H1 (cell line): ENCODE results near the gene LGALS12. TPM values are rescaled to one million over a fixed set of nuclear protein-coding genes. Genes with fewer than 3 reads are reported as not detected.
A peak's percentile ranks its signal among the peaks of the same experiment; 100 is the strongest.

ENCODE experiments used
- CTCF ChIA-PET: fragments of 300-600 bp; sonication (Branson Sonifier 250); formaldehyde crosslinking; loops from one replicate; lab custom pipeline; 2021; ENCODE audit not compliant: partially characterized antibody; lab: Charles Lee
- POLR2A ChIA-PET: fragments of 300-600 bp; sonication (Branson Sonifier 250); formaldehyde crosslinking; loops from one replicate; lab custom pipeline; 2021; ENCODE audit warnings: inconsistent platforms; ENCODE audit not compliant: partially characterized antibody; lab: Charles Lee
- DNase-seq, 2 experiments: peaks; one replicate each; pipeline versions ENCODE4 v3.0.0 to v3.0.0-alpha.2; 2010 to 2022; ENCODE audit warnings: low spot score in 2 of 2, low read depth in 1 of 2, mixed read lengths in 1 of 2
- FAIRE-seq: peaks from 2 replicates; lab custom pipeline; 2011; peaks lifted over from hg19 to GRCh38; lab: Jason Lieb, UNC
- H2AFZ ChIP-seq: 2 replicates; pipeline ENCODE4 v1.8.1; 2012; ENCODE audit warnings: low read length, inconsistent platforms
- H2AK5ac ChIP-seq: 2 replicates; pipeline ENCODE4 v1.6.1; 2013; ENCODE audit warnings: low read depth, low read length
- H2BK120ac ChIP-seq: replicated peaks from 2 replicates; pipeline ENCODE3; 2013; ENCODE audit warnings: low read depth, low read length, inconsistent platforms
- H2BK12ac ChIP-seq: 2 replicates; pipeline ENCODE4 v1.6.1; 2013; ENCODE audit warnings: low read depth, low read length
- H2BK15ac ChIP-seq: 2 replicates; pipeline ENCODE4 v1.6.1; 2013; ENCODE audit warnings: low read length
- H2BK20ac ChIP-seq: 2 replicates; pipeline ENCODE4 v1.6.1; 2013; ENCODE audit warnings: low read length
- H2BK5ac ChIP-seq: 2 replicates; pipeline ENCODE4 v1.6.1; 2013; ENCODE audit warnings: low read depth, low read length
- H3K14ac ChIP-seq: 2 replicates; pipeline ENCODE4 v1.6.1; 2013; ENCODE audit warnings: inconsistent platforms; ENCODE audit not compliant: insufficient read length
- H3K18ac ChIP-seq: 2 replicates; pipeline ENCODE4 v1.6.1; 2013; ENCODE audit warnings: low read length; ENCODE audit errors: extremely low read depth
- H3K23ac ChIP-seq: 2 replicates; pipeline ENCODE4 v1.6.1; 2013; ENCODE audit warnings: inconsistent platforms; ENCODE audit not compliant: insufficient read length
- H3K23me2 ChIP-seq: 2 replicates; pipeline ENCODE4 v1.6.1; 2013; ENCODE audit warnings: low read depth, low read length
- H3K27ac ChIP-seq: 2 replicates; pipeline ENCODE4 v1.6.1; 2011; ENCODE audit warnings: low read depth, low read length, inconsistent platforms
- H3K27me3 ChIP-seq, 4 experiments: replicated peaks in 1 of 4; 1 replicate in 1 of 4; 2 replicates in 3 of 4; pipeline versions ENCODE4 v1.6.1 to v1.8.1; 2011 to 2013; ENCODE audit warnings: low read length in 3 of 4, mild to moderate bottlenecking in 3 of 4, inconsistent platforms in 2 of 4, mixed read lengths in 2 of 4, moderate library complexity in 1 of 4; ENCODE audit not compliant: control insufficient read depth in 3 of 4, insufficient read depth in 3 of 4; ENCODE audit errors: extremely low read depth in 1 of 4
- H3K36me3 ChIP-seq, 4 experiments: 2 replicates each; pipeline versions ENCODE4 v1.6.1 to v1.8.1; 2011 to 2013; ENCODE audit warnings: mild to moderate bottlenecking in 4 of 4, low read length in 3 of 4, moderate library complexity in 2 of 4, control low read depth in 1 of 4, inconsistent platforms in 1 of 4; ENCODE audit not compliant: insufficient read depth in 4 of 4, control insufficient read depth in 2 of 4
- H3K4ac ChIP-seq: replicated peaks from 2 replicates; pipeline ENCODE3; 2013; ENCODE audit warnings: low read length, low read depth, mixed read lengths, inconsistent platforms; ENCODE audit not compliant: insufficient read length
- H3K4me1 ChIP-seq, 4 experiments: replicated peaks in 1 of 4; 1 replicate in 1 of 4; 2 replicates in 3 of 4; pipeline versions ENCODE4 v1.6.1 to v1.8.1; 2011 to 2013; ENCODE audit warnings: low read length in 3 of 4, inconsistent platforms in 2 of 4, mixed read lengths in 1 of 4; ENCODE audit not compliant: insufficient read depth in 4 of 4, control insufficient read depth in 3 of 4
- H3K4me2 ChIP-seq, 2 experiments: 2 replicates each; pipeline versions ENCODE4 v1.6.1 to v1.8.1; 2011 to 2013; ENCODE audit warnings: low read depth in 2 of 2, low read length in 2 of 2, control low read depth in 1 of 2, inconsistent platforms in 1 of 2, mild to moderate bottlenecking in 1 of 2; ENCODE audit not compliant: insufficient read depth in 1 of 2
- H3K4me3 ChIP-seq, 4 experiments: fragments of 200-600, 300-600 bp in 1 of 4; sonication (generic), shearing (Covaris generic), sonication (Bioruptor Twin) in 1 of 4; 2 replicates each; pipeline versions ENCODE4 v1.5.1 to v1.8.1; 2011 to 2016; ENCODE audit warnings: low read length in 4 of 4, low read depth in 3 of 4, control low read depth in 2 of 4, inconsistent platforms in 2 of 4, mild to moderate bottlenecking in 2 of 4, mixed read lengths in 1 of 4, moderate library complexity in 1 of 4; ENCODE audit not compliant: insufficient read depth in 2 of 4; ENCODE audit errors: extremely low read depth in 1 of 4
- H3K56ac ChIP-seq: replicated peaks from 2 replicates; pipeline ENCODE3; 2013; ENCODE audit warnings: low read depth, mild to moderate bottlenecking, mixed read lengths, low read length, inconsistent platforms; ENCODE audit not compliant: insufficient read length
- H3K79me1 ChIP-seq: 2 replicates; pipeline ENCODE4 v1.6.1; 2013; ENCODE audit warnings: low read depth, low read length, control low read depth
- H3K79me2 ChIP-seq, 2 experiments: 2 replicates each; pipeline versions ENCODE4 v1.6.1 to v1.8.1; 2012 to 2013; ENCODE audit warnings: low read length in 2 of 2, mild to moderate bottlenecking in 2 of 2, inconsistent platforms in 1 of 2; ENCODE audit not compliant: insufficient read depth in 2 of 2, control insufficient read depth in 1 of 2
- H3K9ac ChIP-seq, 4 experiments: replicated peaks in 1 of 4; 1 replicate in 1 of 4; 2 replicates in 3 of 4; pipeline versions ENCODE4 v1.6.1 to v1.8.1; 2011 to 2013; ENCODE audit warnings: low read depth in 3 of 4, low read length in 3 of 4, control low read depth in 2 of 4, mild to moderate bottlenecking in 2 of 4, moderate library complexity in 2 of 4, inconsistent platforms in 1 of 4; ENCODE audit errors: extremely low read depth in 1 of 4
- H3K9me3 ChIP-seq, 2 experiments: 2 replicates each; pipeline versions ENCODE4 v1.6.1 to v1.8.1; 2012 to 2013; ENCODE audit warnings: mild to moderate bottlenecking in 2 of 2, moderate library complexity in 2 of 2, control low read depth in 1 of 2, inconsistent platforms in 1 of 2, low read depth in 1 of 2, low read length in 1 of 2, mixed read lengths in 1 of 2; ENCODE audit not compliant: insufficient read depth in 2 of 2
- H4K20me1 ChIP-seq, 2 experiments: replicated peaks in 1 of 2; 2 replicates each; pipeline versions ENCODE3 to v1.8.1; 2011 to 2013; ENCODE audit warnings: inconsistent platforms in 2 of 2, low read length in 2 of 2, mild to moderate bottlenecking in 1 of 2; ENCODE audit not compliant: insufficient read depth in 2 of 2, control insufficient read depth in 1 of 2
- H4K5ac ChIP-seq: 2 replicates; pipeline ENCODE4 v1.6.1; 2013; ENCODE audit warnings: low read length, low read depth, mixed read lengths, inconsistent platforms; ENCODE audit not compliant: insufficient read length
- H4K8ac ChIP-seq: 2 replicates; pipeline ENCODE4 v1.8.0; 2013; ENCODE audit warnings: mild to moderate bottlenecking, moderate library complexity, low read length, inconsistent platforms; ENCODE audit not compliant: insufficient read depth; ENCODE audit errors: extremely low read depth
- H4K91ac ChIP-seq: replicated peaks from 2 replicates; pipeline ENCODE3; 2013; ENCODE audit warnings: low read length, mixed read lengths, inconsistent platforms; ENCODE audit not compliant: insufficient read length
- POU5F1 ChIP-seq: IDR thresholded peaks from 2 replicates; pipeline ENCODE4 v1.6.1; 2011; ENCODE audit warnings: low read depth, mild to moderate bottlenecking, low read length, moderate library complexity
- SP2 ChIP-seq: IDR thresholded peaks from 2 replicates; pipeline ENCODE4 v1.6.1; 2012; ENCODE audit warnings: mild to moderate bottlenecking, low read length, inconsistent platforms
- TAF1 ChIP-seq: IDR thresholded peaks from 2 replicates; pipeline ENCODE4 v1.6.1; 2011; ENCODE audit warnings: mild to moderate bottlenecking, low read depth, low read length
- TBP ChIP-seq: IDR thresholded peaks from 2 replicates; pipeline ENCODE4 v1.6.1; 2011; ENCODE audit warnings: low read depth, low read length, improper control_type of control experiment
- WGBS, 2 experiments: shearing (Covaris generic) in 1 of 2; methylation state at CpG; one replicate each; pipeline versions ENCODE4 v1.1.6 to v1.1.7; 2013 to 2015; ENCODE audit warnings: low lambda C conversion rate in 2 of 2, mixed read lengths in 2 of 2, inconsistent platforms in 1 of 2, low coverage in 1 of 2, missing lambda C conversion rate in 1 of 2; ENCODE audit not compliant: insufficient replicate concordance in 2 of 2, insufficient coverage in 1 of 2, insufficient read length in 1 of 2; ENCODE audit errors: extremely low coverage in 1 of 2, missing lambda C conversion rate in 1 of 2; 5-methylcytosine and 5-hydroxymethylcytosine counted together
- polyA plus RNA-seq, 7 experiments: library from polyadenylated mRNA; depleted of rRNA in 3 of 7; stranded (reverse) in 5 of 7; unstranded in 2 of 7; fragments of >200 nt in 5 of 7; fragments of 200-250 nt in 2 of 7; gene quantifications; 1 replicate in 5 of 7; 2 replicates in 1 of 7; 4 replicates in 1 of 7; pipeline versions ENCODE4 v1.2.1 to v1.2.3, GENCODE V29; 2011 to 2013; ENCODE audit warnings: missing spikeins in 2 of 7, mixed read lengths in 2 of 7
- total RNA-seq: library from RNA; stranded (reverse); fragmentation: NEBNext Ultra II Directional; extraction: Animal tissue kit (Norgen Biotek cat#: 25700); gene quantifications from 2 replicates; pipeline ENCODE4 v1.2.1, GENCODE V29; 2021

LGALS12 gene
- total and polyA plus RNA-seq, 2 of the 8 experiments (the other 6 are each of a cell fraction or from before 2014, with no cell fraction given), result 1.6 to 2.9 TPM

GRCh38 chr11:63558459-63559157 lies 52.7 kb downstream of the LGALS12 start:
- POLR2A ChIA-PET, result interaction anchor here (0.9 kb wide), 1 partner anchor 9 kb away, joined by 3 read pairs; no protein-coding TSS in a partner anchor
- Histone ChIP-seq H3K23me2 (no peaks in the 10 kb centered on the region; the same call in 1 of the 2 replicates), H2BK12ac (peak overlapping the region; percentile 77; the same call in 1 of the 2 replicates), H3K79me2 (no peaks in the 10 kb centered on the region), H2BK15ac (0 out of 2 replicates have a peak overlapping the region, but pooled peaks have one; percentile 22), H3K9me3 (no peaks in the 10 kb centered on the region), H3K4me3 (no peak overlapping the region), H3K18ac (no peak overlapping the region), H3K27me3 (no peaks in the 10 kb centered on the region), H4K91ac (peak overlapping the region; percentile 57), H4K5ac (no peak overlapping the region), H3K27ac (no peak overlapping the region), H2BK5ac (peak overlapping the region; percentile 63; the same call in 1 of the 2 replicates), H3K4ac (no peak overlapping the region), H3K9ac (0 out of 7 replicates have a peak overlapping the region, but pooled peaks of 1 of the 4 experiments have one; percentile 10), H3K4me2 (no peak overlapping the region), H3K36me3 (no peaks in the 10 kb centered on the region), H2BK20ac (0 out of 2 replicates have a peak overlapping the region, but pooled peaks have one; percentile 2), H3K56ac (no peak overlapping the region), H2AK5ac (peak overlapping the region; percentile 43; the same call in 1 of the 2 replicates)
- WGBS, 2 experiments, result 89% methylated on average over 7 of the region's 7 CpGs; no CpG with 5 or more reads in 1 of the 2 experiments
- DNase-seq, result no peak
- no peak for TF ChIP-seq TAF1
- no peak for TF ChIP-seq POU5F1
- TF ChIP-seq TBP, result no peak
- no peak for TF ChIP-seq SP2
- TF ChIP-seq, all 59 proteins: peak for 0
- Histone ChIP-seq H4K8ac (no peak overlapping the region), H4K20me1 (no peaks in the 10 kb centered on the region), H2AFZ (no peak overlapping the region; the same call in 1 of the 2 replicates), H3K4me1 (peaks cover 0 to 7% (median 2%) of the 10 kb centered on the region in 4 experiments; a peak in 3 of 7 replicates), H3K23ac (no peak overlapping the region), H3K14ac (no peak overlapping the region), H2BK120ac (no peak overlapping the region), H3K79me1 (no peaks in the 10 kb centered on the region)
- FAIRE-seq, result no peak
- CTCF ChIA-PET, result interaction anchor here (0.7 to 2.9 kb wide), 4 partner anchors 18 to 79 kb away, joined by 3 to 11 read pairs (median 4); partner anchors contain the start of gene PLAAT4
